GM12892 (cell line): ENCODE measurements around the gene ELK4. TPM values are rescaled to one million over a fixed set of nuclear protein-coding genes. Genes with fewer than 3 reads are reported as not detected.

Source experiments
- DNase-seq: peaks from one replicate; pipeline ENCODE4 v3.0.0; 2011; ENCODE audit not compliant: insufficient read length
- FAIRE-seq: peaks from 2 replicates; lab custom pipeline; 2011; peaks lifted over from hg19 to GRCh38; lab: Jason Lieb, UNC
- POLR2A ChIP-seq: IDR thresholded peaks from 2 replicates; pipeline ENCODE4 v1.6.1; 2011; ENCODE audit warnings: low read depth, low read length, control low read depth
- POLR2AphosphoS5 ChIP-seq: IDR thresholded peaks from 2 replicates; pipeline ENCODE4 v1.6.1; 2011; ENCODE audit warnings: low read depth, low read length, control low read depth
- TAF1 ChIP-seq: IDR thresholded peaks from 2 replicates; pipeline ENCODE4 v1.6.1; 2011; ENCODE audit warnings: low read depth, mild to moderate bottlenecking, control low read depth, low read length, borderline replicate concordance
- polyA plus RNA-seq: library from polyadenylated mRNA; unstranded; fragments of >200 nt; gene quantifications from one replicate; pipeline ENCODE4 v1.2.1, GENCODE V29; 2012; ENCODE audit warnings: missing spikeins, inconsistent platforms; ENCODE audit not compliant: missing spikeins

Gene ELK4
- polyA plus RNA-seq: 18.7 TPM

GRCh38 chr1:205631768-205632668 lies at the start of gene ELK4:
Gene ELK4, minus strand, starts transcription at chr1:205632011. Its CDS starts 8,129 bp downstream, at chr1:205623882.
- TF ChIP-seq POLR2AphosphoS5 (peak; percentile 89), POLR2A (peak; percentile 95), TAF1 (peak; percentile 81)
- peak; percentile 90 for DNase-seq
- peak; percentile 89 for FAIRE-seq

DNA sequence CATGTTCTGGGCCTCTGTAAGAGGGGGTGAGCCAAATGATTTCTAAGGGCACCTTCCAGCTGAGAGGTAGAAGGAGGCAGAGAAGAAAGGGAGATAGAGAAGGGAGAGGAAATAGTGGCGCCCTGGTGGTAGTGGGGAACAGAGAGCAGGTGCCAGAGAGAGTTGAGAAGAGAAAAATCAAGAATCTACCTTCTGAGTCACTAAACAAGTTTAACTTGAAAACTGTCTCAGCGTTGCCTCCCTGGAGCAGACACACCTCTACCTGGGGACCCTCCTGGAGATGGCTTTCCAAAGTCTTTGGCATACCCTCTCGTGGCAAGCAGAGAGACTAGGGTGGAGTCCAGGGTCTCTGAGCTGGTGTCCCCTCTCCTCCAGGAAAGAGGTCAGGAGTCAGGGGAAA lies 49.6 kb upstream of the ELK4 start:
- TF ChIP-seq TAF1 (no peak), POLR2A (no peak), POLR2AphosphoS5 (no peak)
- DNase-seq (no peak), FAIRE-seq (no peak)

- DNase-seq (peak; percentile 57), FAIRE-seq (no peak)
- TF ChIP-seq TAF1 (no peak), POLR2AphosphoS5 (no peak), POLR2A (no peak)
Measured at GRCh38 chr1:205680073-205680851, 48.5 kb upstream of the ELK4 start, which contains the start of gene SLC45A3. Gene SLC45A3, minus strand, starts transcription at chr1:205680509. Its CDS starts 15,853 bp downstream, at chr1:205664656.

- no peak for TF ChIP-seq POLR2AphosphoS5
- no peak for TF ChIP-seq POLR2A
- no peak for TF ChIP-seq TAF1
- FAIRE-seq (no peak), DNase-seq (no peak)
Measured at GRCh38 chr1:205678286-205679111, 46.7 kb upstream of the ELK4 start.

GRCh38 chr1:205677167-205677566 lies 45.4 kb upstream of the ELK4 start:
- no peak for TF ChIP-seq POLR2A
- TF ChIP-seq TAF1: no peak
- FAIRE-seq (no peak), DNase-seq (no peak)

- TF ChIP-seq POLR2A (no peak), POLR2AphosphoS5 (no peak), TAF1 (no peak)
- FAIRE-seq (no peak), DNase-seq (no peak)
Measured at GRCh38 chr1:205676597-205676996, 44.8 kb upstream of the ELK4 start.

- no peak for FAIRE-seq
- TF ChIP-seq POLR2AphosphoS5 (no peak), POLR2A (no peak), TAF1 (no peak)
- no peak for DNase-seq
Measured at GRCh38 chr1:205676002-205676401, 44.2 kb upstream of the ELK4 start.

DNA sequence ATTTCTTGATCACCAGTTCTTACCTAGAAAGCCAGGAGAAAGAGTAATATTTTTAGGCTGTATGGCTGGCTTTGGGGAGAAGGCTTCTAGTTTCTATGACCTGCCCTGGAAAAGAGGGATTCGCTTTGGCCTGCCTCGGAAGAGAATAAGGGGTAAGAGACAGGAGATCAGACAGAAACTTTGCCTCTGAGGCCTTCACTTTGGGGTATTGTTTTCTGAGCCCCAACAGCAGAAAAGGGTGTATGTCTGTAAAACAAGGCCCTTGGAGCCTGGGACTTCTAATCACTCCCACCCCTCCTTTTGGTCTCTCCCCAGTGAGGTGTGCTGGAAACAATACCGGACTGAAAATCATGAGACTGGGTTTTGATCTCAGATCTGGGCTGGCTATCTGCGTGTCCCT lies 43.4 kb upstream of the ELK4 start:
- TF ChIP-seq TAF1: no peak
- TF ChIP-seq POLR2A: no peak
- no peak for TF ChIP-seq POLR2AphosphoS5
- DNase-seq (no peak), FAIRE-seq (no peak)

DNA sequence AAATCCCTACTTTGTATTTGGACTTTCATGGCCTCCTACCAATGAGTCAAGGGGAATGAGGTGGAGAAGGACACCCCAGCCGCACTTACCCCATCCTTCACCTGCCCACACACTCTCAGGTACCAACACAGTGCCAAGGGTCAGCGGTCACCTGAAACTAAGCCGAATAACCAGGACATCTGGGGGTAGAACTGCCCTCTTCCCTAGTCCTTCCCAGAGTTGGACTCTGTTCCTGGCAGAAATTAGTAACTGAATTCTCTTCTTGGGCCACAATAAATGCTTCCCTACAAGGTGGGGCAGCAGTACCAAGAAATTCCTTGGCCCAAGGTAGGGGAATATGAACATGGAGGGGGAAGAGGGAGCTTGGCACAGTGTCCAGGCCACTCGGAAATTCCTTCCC lies 41.2 kb upstream of the ELK4 start:
- DNase-seq: no peak
- FAIRE-seq: no peak
- no peak for TF ChIP-seq POLR2AphosphoS5
- TF ChIP-seq POLR2A: no peak
- no peak for TF ChIP-seq TAF1

DNA sequence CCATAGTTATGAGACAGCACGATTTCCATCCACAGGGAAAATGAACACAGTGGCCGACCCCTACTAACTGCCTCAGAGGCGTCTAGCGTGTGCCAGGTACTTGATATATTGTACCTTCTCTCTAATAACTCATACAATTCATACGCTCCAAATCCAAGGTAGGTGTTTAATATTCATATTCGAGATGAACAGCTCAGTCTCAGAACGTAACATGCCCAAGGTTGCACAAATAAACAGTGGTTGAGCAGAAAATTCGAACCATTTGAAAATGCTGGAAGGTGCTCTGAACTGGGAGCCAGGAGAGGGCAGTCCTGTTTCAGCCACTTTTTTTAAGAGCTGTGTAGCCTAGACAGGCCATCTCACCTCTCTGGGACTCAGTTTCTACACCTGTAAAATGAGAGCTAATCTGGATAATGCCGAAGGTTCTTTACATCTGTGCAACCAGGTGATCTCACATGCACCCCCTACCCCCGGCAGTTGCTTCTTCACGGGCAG lies 40.6 kb upstream of the ELK4 start:
- TF ChIP-seq POLR2A (no peak), TAF1 (no peak), POLR2AphosphoS5 (no peak)
- FAIRE-seq (no peak), DNase-seq (no peak)
